Breast epithelium (tissue), 3 donors: Measurements from ENCODE around the gene KCNJ4.

ENCODE experiments used
- CTCF ChIP-seq, 3 donors: fragments of 450-650 bp; IDR thresholded peaks; one replicate each; pipeline ENCODE4 v1.5.1; 2016 to 2017; ENCODE audit warnings: antibody characterized with exemption in 3 of 3, mild to moderate bottlenecking in 3 of 3, moderate library complexity in 3 of 3
- POLR2A ChIP-seq: fragments of 450-650 bp; IDR thresholded peaks from one replicate; pipeline ENCODE4 v1.6.1; 2016; ENCODE audit warnings: antibody characterized with exemption, mild to moderate bottlenecking, moderate library complexity
- POLR2AphosphoS5 ChIP-seq, 3 donors: sonication (generic); formaldehyde crosslinking; IDR thresholded peaks; one replicate each; pipeline ENCODE4 v1.6.1; 2017; ENCODE audit warnings: antibody characterized with exemption in 3 of 3

GRCh38 chr22:38469306-38469781 is 14.3 kb upstream of the KCNJ4 start:
- TF ChIP-seq CTCF (IDR thresholded peaks at IDR 0.05) (no peak), POLR2AphosphoS5 (IDR thresholded peaks at IDR 0.05) (no peak), POLR2A (no peak)
